D721Med (cell line): ENCODE measurements around the gene TSSK2.

ENCODE experiments used
- DNase-seq: peaks from one replicate; pipeline ENCODE4 v3.0.0; 2011; ENCODE audit warnings: low spot score; ENCODE audit not compliant: insufficient read length
- FAIRE-seq: peaks from 2 replicates; lab custom pipeline; 2011; peaks lifted over from hg19 to GRCh38; lab: Jason Lieb, UNC
- CTCF ChIP-seq: IDR thresholded peaks from 2 replicates; pipeline ENCODE4 v1.5.1; 2012; ENCODE audit warnings: mild to moderate bottlenecking, control low read depth; ENCODE audit not compliant: insufficient read depth; ENCODE audit errors: missing control alignments

Gene TSSK2

GRCh38 chr22:19086896-19087295 lies 44.2 kb upstream of the TSSK2 start:
- DNase-seq (no peak), FAIRE-seq (no peak)

GRCh38 chr22:19088866-19089595 lies 42.1 kb upstream of the TSSK2 start:
- DNase-seq (no peak), FAIRE-seq (no peak)
- TF ChIP-seq CTCF: no peak

More at GRCh38 chr22:19086896-19087295, 44.2 kb upstream of the TSSK2 start:
- TF ChIP-seq CTCF: no peak

DNA sequence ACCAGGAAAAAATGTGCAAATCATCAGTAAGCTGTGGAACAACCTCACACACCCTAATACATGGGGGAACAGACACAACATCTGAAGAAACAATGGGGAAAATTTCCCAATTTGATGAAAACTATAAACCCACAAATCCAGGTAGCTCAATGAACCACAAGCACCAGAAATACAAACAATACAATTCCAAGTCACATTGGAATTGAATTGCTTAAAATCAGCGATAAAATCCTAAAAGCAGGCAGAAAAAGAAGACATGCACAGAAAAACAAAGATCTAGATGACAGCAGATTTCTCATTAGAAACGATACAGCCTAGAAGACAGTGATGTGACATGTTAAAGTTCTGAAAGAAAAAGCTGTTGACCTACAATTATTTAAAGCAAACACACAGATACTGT lies 40.9 kb upstream of the TSSK2 start:
- TF ChIP-seq CTCF: no peak
- DNase-seq: no peak
- no peak for FAIRE-seq

- DNase-seq (no peak), FAIRE-seq (no peak)
- no peak for TF ChIP-seq CTCF
Measured at GRCh38 chr22:19090586-19091127, 40.5 kb upstream of the TSSK2 start.

DNA sequence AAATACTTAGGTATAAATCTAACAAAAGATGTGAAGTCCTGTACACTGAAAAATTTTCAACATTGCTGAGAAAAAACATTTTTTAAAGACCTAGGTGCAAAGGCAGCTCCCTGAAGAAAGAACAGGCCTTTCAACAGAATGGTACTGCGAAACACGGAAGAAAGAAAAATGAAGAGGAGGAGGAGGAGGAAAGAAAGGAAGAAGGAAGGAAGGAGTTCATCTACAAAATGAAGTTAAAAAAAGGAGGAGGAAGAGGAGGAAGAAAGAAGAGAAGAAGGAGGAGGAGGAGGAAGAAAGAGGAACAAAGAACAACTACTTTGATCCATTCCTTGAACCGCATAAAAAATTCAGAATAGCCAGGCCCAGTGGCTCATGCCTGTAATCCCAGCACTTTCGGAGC lies 38.4 kb upstream of the TSSK2 start:
- FAIRE-seq: no peak
- no peak for DNase-seq
- no peak for TF ChIP-seq CTCF

DNA sequence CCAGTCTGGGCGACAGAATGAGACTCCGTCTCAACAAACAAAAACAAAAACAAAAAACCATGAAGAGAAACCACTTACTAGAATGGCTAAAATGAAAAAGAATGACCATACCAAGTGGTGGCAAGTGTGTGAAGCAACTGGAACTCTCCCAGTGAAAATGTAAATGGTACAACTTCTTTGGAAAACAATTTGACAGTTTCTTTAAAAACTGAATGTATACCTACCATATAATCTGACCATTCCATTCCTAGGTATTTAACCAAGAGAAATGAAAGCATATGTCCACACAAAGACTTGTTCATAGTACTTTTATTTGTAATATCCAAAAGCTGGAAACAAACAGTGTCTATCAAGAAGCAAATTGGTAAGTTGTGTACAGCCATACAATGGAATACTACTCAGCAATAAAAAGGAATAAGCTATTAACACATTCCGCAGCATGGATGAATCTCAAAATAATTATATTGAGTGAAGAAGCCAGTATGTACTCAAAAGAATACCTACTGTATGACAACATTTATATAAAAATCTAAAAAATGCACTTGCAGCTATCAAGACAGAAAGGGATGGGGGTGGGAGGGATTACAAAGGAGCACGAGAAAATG lies 36.6 kb upstream of the TSSK2 start:
- DNase-seq: no peak
- no peak for FAIRE-seq
- TF ChIP-seq CTCF: no peak

- FAIRE-seq (no peak), DNase-seq (no peak)
- TF ChIP-seq CTCF: no peak
Measured at GRCh38 chr22:19096555-19096954, 34.6 kb upstream of the TSSK2 start.
